Measurements from ENCODE around the gene TRIM63. TPM values are rescaled to one million over a fixed set of nuclear protein-coding genes. Genes with fewer than 3 reads are reported as not detected.

Gene TRIM63
- total RNA-seq, 3 donors from 2014 or later = 0.22 TPM; not detected in 1

DNA sequence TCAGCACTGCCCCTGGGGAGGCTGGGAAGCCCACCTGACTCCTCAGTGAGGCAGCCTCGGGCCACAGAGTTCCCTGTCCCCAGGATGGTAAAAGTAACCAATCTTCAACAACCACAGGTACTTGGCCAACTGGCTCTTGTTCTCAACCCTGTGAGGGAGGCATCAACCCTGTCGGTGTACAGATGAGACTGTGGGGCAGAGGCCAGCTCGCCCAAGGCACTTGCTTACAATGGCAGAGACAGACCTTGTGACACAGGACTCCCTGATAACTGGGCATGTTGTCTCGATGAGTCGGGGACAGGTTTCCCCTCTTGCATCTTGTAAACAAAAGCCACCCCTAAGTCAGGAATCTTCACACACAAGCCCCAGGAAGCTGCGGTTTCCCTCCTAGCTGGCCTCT, 29.5 kb downstream of the TRIM63 start:
- DNase-seq = no peak
- Histone ChIP-seq H3K4me1 (ENCODE audit: low read depth) (peaks cover 9% of the 10 kb centered on the region), H3K9me3 (no peaks in the 10 kb centered on the region), H3K36me3 (ENCODE audit: low read depth) (no peaks in the 10 kb centered on the region), H3K4me3 (no peak overlapping the region)
- ATAC-seq = no peak
- TF ChIP-seq, protein P1, sequence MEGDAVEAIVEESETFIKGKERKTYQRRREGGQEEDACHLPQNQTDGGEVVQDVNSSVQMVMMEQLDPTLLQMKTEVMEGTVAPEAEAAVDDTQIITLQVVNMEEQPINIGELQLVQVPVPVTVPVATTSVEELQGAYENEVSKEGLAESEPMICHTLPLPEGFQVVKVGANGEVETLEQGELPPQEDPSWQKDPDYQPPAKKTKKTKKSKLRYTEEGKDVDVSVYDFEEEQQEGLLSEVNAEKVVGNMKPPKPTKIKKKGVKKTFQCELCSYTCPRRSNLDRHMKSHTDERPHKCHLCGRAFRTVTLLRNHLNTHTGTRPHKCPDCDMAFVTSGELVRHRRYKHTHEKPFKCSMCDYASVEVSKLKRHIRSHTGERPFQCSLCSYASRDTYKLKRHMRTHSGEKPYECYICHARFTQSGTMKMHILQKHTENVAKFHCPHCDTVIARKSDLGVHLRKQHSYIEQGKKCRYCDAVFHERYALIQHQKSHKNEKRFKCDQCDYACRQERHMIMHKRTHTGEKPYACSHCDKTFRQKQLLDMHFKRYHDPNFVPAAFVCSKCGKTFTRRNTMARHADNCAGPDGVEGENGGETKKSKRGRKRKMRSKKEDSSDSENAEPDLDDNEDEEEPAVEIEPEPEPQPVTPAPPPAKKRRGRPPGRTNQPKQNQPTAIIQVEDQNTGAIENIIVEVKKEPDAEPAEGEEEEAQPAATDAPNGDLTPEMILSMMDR (IDR thresholded peaks at IDR 0.05) = no peak
- intact Hi-C loops (cut with DNase I, micrococcal nuclease) = loop anchor here in 1 of 2 donors (10.0 kb wide), 1 partner anchor 107 kb away; no protein-coding TSS in a partner anchor

DNA sequence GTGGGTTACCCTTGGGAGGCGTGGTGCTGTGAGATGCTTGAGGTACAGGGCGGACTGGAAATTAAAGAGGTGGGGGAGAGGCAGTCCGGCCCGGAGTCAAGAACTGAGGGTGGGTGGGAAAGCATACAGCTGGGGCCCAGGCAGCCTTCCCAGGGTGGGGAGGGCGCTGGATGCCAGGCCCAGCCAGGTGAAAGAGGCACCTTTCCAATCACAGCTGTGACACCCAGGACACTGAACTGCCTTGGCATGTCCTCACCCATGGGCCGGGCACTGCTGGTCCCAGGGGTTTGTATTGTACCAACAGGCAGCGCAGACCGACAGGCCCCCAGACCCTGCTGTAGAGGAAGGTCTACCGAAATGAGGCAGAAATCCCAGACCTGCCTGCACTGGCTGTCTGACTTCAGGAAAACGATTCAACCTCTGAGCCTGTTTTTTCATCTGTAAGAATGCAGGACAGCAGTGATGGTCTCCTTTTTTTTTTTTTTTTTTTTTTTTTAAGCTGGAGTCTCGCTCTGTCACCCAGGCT, 30.6 kb downstream of the TRIM63 start:
- intact Hi-C loops (cut with DNase I, micrococcal nuclease) = loop anchor here in 1 of 2 donors (10.0 kb wide), 1 partner anchor 108 kb away; no protein-coding TSS in a partner anchor
- TF ChIP-seq, protein P1 (IDR thresholded peaks at IDR 0.05) = no peak
- Histone ChIP-seq H3K9me3 (no peaks in the 10 kb centered on the region), H3K4me1 (ENCODE audit: low read depth) (peaks cover 9% of the 10 kb centered on the region), H3K4me3 (no peak overlapping the region), H3K36me3 (ENCODE audit: low read depth) (no peaks in the 10 kb centered on the region)
- DNase-seq (no peak), ATAC-seq (no peak)

DNA sequence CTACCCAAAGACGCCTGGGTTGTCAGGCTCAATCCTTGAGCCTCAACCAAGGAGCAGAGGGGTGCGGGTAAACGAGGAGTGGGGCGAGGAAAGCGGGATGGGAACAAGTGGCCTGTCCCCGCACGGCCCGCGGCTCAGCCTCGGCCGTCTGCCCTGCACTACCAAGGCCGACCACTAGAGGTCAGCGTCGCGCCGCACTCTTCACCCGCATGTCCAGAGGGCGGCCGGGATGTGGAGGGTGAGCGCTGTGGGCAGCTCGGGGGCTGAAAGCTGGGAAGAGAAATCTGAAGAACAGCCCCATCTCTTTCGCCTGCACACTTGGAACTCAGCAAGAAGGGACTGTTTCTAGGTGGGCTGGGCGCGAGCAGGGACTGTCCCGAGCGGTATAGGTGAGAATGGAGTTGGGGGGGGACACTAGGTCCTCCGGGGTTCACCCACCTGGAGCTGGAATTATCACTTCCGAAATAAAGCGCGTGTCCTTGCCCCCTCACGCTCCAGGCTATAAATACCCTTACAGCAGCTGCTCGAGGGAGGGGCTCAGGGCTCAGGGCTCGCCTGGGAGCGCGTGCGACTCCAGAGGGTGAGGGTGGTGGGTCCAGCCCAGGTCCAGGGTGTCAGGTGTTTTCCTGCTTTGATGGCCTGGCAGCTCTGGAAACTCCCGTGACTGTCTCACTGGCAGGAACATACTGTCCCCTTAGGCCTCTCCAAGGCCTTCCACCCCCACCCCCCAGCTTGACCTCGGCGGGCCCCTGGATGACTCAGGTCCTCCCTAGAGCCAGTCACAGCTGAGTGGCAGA, 31.3 kb downstream of the TRIM63 start:
- ATAC-seq = peak; percentile 95
- TF ChIP-seq, protein P1 (IDR thresholded peaks at IDR 0.05) = peak; percentile 100
- Histone ChIP-seq H3K36me3 (ENCODE audit: low read depth) (no peaks in the 10 kb centered on the region), H3K9me3 (no peaks in the 10 kb centered on the region), H3K4me3 (peak overlapping the region; percentile 44), H3K4me1 (ENCODE audit: low read depth) (peaks cover 9% of the 10 kb centered on the region)
- peak; percentile 82 to 91 (median 90) for DNase-seq
- intact Hi-C loops (cut with DNase I, micrococcal nuclease) = loop anchor here in 1 of 2 donors (10.0 kb wide), 1 partner anchor 109 kb away; no protein-coding TSS in a partner anchor

DNA sequence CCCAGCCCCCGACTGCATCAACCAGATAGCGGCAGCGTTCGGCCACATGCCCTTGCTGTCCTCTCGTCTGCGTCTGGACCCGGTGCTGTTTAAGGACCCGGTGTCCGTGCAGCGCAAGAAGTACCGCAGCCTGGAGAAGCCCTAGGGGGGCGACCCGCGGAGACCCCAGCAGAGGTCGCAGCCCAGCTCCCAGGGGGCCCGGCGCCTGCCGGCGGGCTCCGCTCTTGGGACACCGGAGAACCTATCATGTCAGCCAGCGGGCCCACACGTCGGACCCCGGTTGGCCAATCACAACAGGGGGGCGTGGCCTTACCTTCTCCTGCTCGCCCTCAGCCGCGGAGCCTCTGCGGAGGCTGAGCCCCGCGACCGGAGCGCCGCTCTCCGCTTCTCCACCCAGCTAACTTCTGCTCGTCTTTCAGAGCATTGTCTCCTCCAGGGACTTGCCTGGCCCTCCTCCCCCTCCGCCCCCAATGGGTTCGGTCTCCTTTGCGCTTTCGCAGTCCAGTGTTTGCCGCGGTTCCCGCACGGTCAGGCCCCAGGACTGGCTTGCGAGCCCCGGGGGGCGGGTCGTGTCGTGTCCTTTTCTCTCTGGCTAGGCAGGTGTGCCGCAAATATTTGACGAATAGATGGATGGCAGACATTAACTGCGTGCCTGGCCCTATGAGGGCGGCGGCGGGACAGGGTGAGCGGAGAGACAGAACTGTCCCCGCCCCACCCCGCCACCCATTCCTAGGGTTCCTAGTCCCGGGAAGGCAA, 32.0 kb downstream of the TRIM63 start:
- peak; percentile 97 for ATAC-seq
- DNase-seq = peak; percentile 92 to 98 (median 96)
- intact Hi-C loops (cut with DNase I, micrococcal nuclease) = loop anchor here in 1 of 2 donors (10.0 kb wide), 1 partner anchor 109 kb away; no protein-coding TSS in a partner anchor
- Histone ChIP-seq H3K36me3 (ENCODE audit: low read depth) (no peaks in the 10 kb centered on the region), H3K9me3 (no peaks in the 10 kb centered on the region), H3K4me3 (peak overlapping the region; percentile 44), H3K4me1 (ENCODE audit: low read depth) (peaks cover 9% of the 10 kb centered on the region)
- TF ChIP-seq, protein P1 (IDR thresholded peaks at IDR 0.05) = no peak

DNA sequence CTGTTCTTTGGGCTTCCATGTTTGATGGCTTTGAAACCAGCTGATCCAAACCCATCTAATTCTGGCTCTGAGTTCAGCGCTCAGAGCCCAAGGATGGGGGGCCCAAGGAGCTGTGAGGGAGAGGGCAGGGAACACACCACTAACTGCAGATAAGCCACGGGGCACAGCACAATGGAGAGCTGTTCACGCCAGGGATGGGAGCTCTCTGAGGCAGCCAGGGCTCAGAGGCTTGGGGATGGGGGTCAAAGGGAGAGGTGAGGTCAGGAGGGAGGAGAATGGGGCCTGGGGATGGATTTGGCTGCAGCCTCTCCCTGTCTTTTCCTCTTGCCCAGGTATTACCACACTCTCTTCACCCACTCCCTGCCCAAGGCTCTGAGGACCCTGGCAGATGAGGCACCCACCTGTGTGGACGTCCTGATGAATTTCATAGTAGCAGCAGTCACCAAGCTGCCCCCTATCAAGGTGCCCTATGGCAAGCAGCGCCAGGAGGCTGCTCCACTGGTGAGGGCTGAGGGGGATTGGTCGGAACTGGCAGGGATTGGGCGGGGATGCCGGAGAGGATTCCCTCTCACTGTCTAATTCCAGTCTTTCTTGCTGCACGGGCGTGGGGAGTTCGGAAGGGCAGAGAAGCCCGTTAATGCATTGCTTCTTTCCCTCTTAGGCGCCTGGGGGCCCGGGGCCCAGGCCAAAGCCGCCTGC, 32.8 kb downstream of the TRIM63 start:
- peaks cover 9% of the 10 kb centered on the region for H3K4me1 ChIP-seq (ENCODE audit: low read depth)
- no peak for ATAC-seq
- no peak for DNase-seq
- intact Hi-C loops (cut with DNase I, micrococcal nuclease) = loop anchor here in 1 of 2 donors (10.0 kb wide), 1 partner anchor 110 kb away; no protein-coding TSS in a partner anchor
- H3K4me3 ChIP-seq = no peak overlapping the region
- TF ChIP-seq, protein P1 (IDR thresholded peaks at IDR 0.05) = no peak
- H3K36me3 ChIP-seq (ENCODE audit: low read depth) = no peaks in the 10 kb centered on the region
- no peaks in the 10 kb centered on the region for H3K9me3 ChIP-seq
